Measurements from ENCODE around the gene BICRA. TPM values are rescaled to one million over a fixed set of nuclear protein-coding genes. Genes with fewer than 3 reads are reported as not detected.

BICRA gene
- total and polyA plus RNA-seq, 2 experiments from 2014 or later = 3.4 to 5.4 TPM

DNA sequence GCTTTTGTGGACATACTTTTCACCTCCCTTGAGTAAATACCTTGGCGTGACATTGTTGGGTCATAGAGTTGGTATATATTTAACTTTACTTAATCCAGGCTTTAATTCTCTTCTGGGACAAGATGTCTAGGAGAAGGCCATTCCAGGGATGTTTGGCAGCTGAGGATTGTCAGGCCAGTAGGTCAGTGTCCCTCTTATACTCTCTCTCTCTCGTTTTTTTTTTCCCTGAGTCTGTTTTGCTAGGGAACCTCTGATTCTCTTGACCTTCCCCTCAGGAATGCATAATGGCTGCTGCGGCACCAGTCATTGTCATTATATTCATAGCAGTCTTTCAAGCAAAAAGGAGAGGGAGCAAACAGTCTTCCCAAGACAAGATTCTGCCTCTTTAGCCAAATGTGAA, 48.8 kb downstream of the BICRA start:
- 58% methylated on average over 3 of the region's 3 CpGs for WGBS (ENCODE audit: low lambda C conversion rate, missing lambda C conversion rate)
- H3K4me3 ChIP-seq = no peak overlapping the region
- H2AFZ ChIP-seq = no peak overlapping the region
- H3K27me3 ChIP-seq = no peaks in the 10 kb centered on the region
- H3K4me1 ChIP-seq (ENCODE audit: insufficient read depth) = peaks cover 26% of the 10 kb centered on the region
- H3K9me2 ChIP-seq (replicated peaks; ENCODE audit: insufficient read depth) = no peaks in the 10 kb centered on the region
- peaks cover 15% of the 10 kb centered on the region for H4K20me1 ChIP-seq (ENCODE audit: insufficient read depth, poor library complexity, severe bottlenecking)
- no peaks in the 10 kb centered on the region for H3K9me3 ChIP-seq (ENCODE audit: low read depth)
- TF ChIP-seq, protein P1, sequence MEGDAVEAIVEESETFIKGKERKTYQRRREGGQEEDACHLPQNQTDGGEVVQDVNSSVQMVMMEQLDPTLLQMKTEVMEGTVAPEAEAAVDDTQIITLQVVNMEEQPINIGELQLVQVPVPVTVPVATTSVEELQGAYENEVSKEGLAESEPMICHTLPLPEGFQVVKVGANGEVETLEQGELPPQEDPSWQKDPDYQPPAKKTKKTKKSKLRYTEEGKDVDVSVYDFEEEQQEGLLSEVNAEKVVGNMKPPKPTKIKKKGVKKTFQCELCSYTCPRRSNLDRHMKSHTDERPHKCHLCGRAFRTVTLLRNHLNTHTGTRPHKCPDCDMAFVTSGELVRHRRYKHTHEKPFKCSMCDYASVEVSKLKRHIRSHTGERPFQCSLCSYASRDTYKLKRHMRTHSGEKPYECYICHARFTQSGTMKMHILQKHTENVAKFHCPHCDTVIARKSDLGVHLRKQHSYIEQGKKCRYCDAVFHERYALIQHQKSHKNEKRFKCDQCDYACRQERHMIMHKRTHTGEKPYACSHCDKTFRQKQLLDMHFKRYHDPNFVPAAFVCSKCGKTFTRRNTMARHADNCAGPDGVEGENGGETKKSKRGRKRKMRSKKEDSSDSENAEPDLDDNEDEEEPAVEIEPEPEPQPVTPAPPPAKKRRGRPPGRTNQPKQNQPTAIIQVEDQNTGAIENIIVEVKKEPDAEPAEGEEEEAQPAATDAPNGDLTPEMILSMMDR (IDR thresholded peaks at IDR 0.05; ENCODE audit: poor library complexity) = no peak
- TF ChIP-seq EZH2 (IDR thresholded peaks at IDR 0.05; ENCODE audit: borderline replicate concordance) (no peak), EZH2phosphoT487 (IDR thresholded peaks at IDR 0.05; ENCODE audit: low read depth, severe bottlenecking, unreplicated experiment) (no peak)
- H3K79me2 ChIP-seq = peaks cover 86% of the 10 kb centered on the region
- peak overlapping the region; percentile 95 for H3K27ac ChIP-seq
- peak overlapping the region; percentile 26 for H3K4me2 ChIP-seq
- DNase-seq (ENCODE audit: low spot score) = peak; percentile 43
- no peaks in the 10 kb centered on the region for H3K36me3 ChIP-seq (replicated peaks; ENCODE audit: insufficient read depth, low read depth)

DNA sequence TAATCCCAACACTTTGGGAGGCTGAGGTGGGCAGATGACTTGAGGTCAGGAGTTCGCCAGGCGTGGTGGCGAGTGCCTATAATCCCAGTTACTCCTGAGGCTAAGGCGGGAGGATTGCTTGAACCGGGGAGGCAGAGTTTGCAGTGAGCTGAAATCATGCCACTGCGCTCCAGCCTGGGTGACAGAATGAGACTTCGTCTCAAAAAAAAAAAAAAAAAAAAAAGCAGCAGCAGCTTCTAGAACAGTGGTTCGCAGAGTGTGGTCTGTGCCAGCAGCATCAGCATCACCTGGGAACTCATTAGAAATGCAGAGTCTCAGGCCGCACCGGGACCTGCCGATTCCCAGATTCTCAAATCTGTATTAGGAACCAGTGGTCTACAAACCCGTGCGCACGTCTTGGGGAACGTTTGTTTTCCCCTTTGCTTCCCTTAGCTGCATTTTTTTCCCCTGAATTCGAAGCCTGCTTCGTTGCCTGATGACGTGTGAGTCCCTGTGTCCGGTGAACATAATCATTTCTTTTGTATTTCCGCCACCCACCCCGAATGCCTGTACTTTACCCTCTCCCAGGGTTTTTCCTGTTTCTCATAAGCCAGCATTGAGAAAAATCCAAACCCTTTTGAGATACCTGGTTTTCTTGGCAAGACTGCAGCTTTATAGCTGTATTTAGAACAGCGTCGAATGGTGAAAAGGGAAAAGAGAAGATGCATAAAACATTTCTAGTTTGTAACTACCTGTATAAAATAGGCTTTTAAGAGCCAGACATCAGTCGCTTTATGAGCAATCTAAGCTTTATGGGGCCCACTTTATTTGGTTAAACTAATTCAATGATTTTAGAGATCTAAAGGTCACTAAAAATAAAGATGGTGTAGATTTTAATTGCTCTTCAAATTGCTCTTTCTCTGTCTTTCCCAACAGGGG, 49.8 kb downstream of the BICRA start:
- Histone ChIP-seq H3K9me2 (replicated peaks; ENCODE audit: insufficient read depth) (no peaks in the 10 kb centered on the region), H2AFZ (no peak overlapping the region), H3K4me3 (no peak overlapping the region), H3K4me1 (ENCODE audit: insufficient read depth) (peaks cover 32% of the 10 kb centered on the region), H3K4me2 (peak overlapping the region; percentile 26), H4K20me1 (ENCODE audit: insufficient read depth, poor library complexity, severe bottlenecking) (peaks cover 15% of the 10 kb centered on the region), H3K27me3 (no peaks in the 10 kb centered on the region), H3K27ac (peak overlapping the region; percentile 95), H3K36me3 (replicated peaks; ENCODE audit: insufficient read depth, low read depth) (no peaks in the 10 kb centered on the region), H3K9me3 (ENCODE audit: low read depth) (no peaks in the 10 kb centered on the region), H3K79me2 (peaks cover 79% of the 10 kb centered on the region)
- WGBS (ENCODE audit: low lambda C conversion rate, missing lambda C conversion rate) = 52% methylated on average over 24 of the region's 24 CpGs
- peak; percentile 67 for DNase-seq (ENCODE audit: low spot score)
- TF ChIP-seq EZH2 (IDR thresholded peaks at IDR 0.05; ENCODE audit: borderline replicate concordance) = no peak
- TF ChIP-seq, protein P1 (IDR thresholded peaks at IDR 0.05; ENCODE audit: poor library complexity) = no peak
- no peak for TF ChIP-seq EZH2phosphoT487 (IDR thresholded peaks at IDR 0.05; ENCODE audit: low read depth, severe bottlenecking, unreplicated experiment)

DNA sequence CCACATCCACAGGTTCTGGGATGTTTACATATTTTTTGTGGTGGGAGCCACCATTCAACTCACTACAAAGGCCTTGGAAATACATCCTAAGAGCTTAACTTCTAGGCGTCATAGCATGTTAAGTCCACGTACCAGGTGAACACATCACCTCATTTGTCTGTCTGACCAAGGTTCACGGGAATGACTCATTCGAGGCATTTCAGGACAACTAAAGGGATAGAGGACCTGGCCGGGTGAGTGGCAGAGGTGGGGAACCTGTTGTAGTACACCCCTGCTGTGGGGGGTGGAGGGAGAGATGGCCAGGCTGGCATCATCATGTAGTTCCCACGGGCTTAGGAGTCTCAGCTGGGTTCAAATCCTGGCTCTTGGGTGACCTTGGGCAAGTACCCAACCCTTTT, 51.5 kb downstream of the BICRA start:
- peak overlapping the region; percentile 95 for H3K27ac ChIP-seq
- no peaks in the 10 kb centered on the region for H3K9me2 ChIP-seq (replicated peaks; ENCODE audit: insufficient read depth)
- H3K4me1 ChIP-seq (ENCODE audit: insufficient read depth) = peaks cover 43% of the 10 kb centered on the region
- H3K27me3 ChIP-seq = no peaks in the 10 kb centered on the region
- H3K4me3 ChIP-seq = no peak overlapping the region
- peaks cover 19% of the 10 kb centered on the region for H4K20me1 ChIP-seq (ENCODE audit: insufficient read depth, poor library complexity, severe bottlenecking)
- H3K79me2 ChIP-seq = peaks cover 72% of the 10 kb centered on the region
- H2AFZ ChIP-seq = no peak overlapping the region
- no peak overlapping the region for H3K4me2 ChIP-seq
- TF ChIP-seq, protein P1 (IDR thresholded peaks at IDR 0.05; ENCODE audit: poor library complexity) = no peak
- no peaks in the 10 kb centered on the region for H3K36me3 ChIP-seq (replicated peaks; ENCODE audit: insufficient read depth, low read depth)
- WGBS (ENCODE audit: low lambda C conversion rate, missing lambda C conversion rate) = 59% methylated on average over 6 of the region's 6 CpGs
- H3K9me3 ChIP-seq (ENCODE audit: low read depth) = no peaks in the 10 kb centered on the region
- peak; percentile 75 for DNase-seq (ENCODE audit: low spot score)

All from hepatocyte (in vitro differentiated cells).